Measurements from ENCODE around the gene TMEM204. TPM values are rescaled to one million over a fixed set of nuclear protein-coding genes. Genes with fewer than 3 reads are reported as not detected.

TMEM204 gene
- total and polyA plus RNA-seq, 10 of the 15 experiments (the other 5 are each of a cell fraction or from before 2014, with no cell fraction given) = 0.05 to 0.30 (median 0.18) TPM; not detected in 7

DNA sequence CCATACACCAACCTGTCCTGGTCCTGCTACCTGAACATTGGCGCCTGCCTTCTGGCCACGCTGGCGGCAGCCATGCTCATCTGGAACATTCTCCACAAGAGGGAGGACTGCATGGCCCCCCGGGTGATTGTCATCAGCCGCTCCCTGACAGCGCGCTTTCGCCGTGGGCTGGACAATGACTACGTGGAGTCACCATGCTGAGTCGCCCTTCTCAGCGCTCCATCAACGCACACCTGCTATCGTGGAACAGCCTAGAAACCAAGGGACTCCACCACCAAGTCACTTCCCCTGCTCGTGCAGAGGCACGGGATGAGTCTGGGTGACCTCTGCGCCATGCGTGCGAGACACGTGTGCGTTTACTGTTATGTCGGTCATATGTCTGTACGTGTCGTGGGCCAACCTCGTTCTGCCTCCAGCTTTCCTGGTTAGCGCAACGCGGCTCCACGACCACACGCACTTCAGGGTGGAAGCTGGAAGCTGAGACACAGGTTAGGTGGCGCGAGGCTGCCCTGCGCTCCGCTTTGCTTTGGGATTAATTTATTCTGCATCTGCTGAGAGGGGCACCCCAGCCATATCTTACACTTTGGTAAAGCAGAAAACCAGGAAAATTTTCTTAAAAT, 21.5 kb downstream of the TMEM204 start:
- intact Hi-C loops (cut with micrococcal nuclease; ENCODE audit: unreplicated experiment) = no loop called here
- 87% methylated on average over 34 of the region's 34 CpGs for WGBS (ENCODE audit: insufficient coverage, insufficient replicate concordance, low lambda C conversion rate, missing lambda C conversion rate)
- DNase-seq (ENCODE audit: low read depth, low spot score) = no peak
- TF ChIP-seq HCFC1 (IDR thresholded peaks at IDR 0.05; ENCODE audit: low read length) = no peak
- no peak for TF ChIP-seq ZZZ3 (IDR thresholded peaks at IDR 0.05; ENCODE audit: control insufficient read depth, insufficient read length, low read depth)
- no peak for TF ChIP-seq TARDBP (IDR thresholded peaks at IDR 0.05; ENCODE audit: borderline replicate concordance)
- TF ChIP-seq, protein P1, sequence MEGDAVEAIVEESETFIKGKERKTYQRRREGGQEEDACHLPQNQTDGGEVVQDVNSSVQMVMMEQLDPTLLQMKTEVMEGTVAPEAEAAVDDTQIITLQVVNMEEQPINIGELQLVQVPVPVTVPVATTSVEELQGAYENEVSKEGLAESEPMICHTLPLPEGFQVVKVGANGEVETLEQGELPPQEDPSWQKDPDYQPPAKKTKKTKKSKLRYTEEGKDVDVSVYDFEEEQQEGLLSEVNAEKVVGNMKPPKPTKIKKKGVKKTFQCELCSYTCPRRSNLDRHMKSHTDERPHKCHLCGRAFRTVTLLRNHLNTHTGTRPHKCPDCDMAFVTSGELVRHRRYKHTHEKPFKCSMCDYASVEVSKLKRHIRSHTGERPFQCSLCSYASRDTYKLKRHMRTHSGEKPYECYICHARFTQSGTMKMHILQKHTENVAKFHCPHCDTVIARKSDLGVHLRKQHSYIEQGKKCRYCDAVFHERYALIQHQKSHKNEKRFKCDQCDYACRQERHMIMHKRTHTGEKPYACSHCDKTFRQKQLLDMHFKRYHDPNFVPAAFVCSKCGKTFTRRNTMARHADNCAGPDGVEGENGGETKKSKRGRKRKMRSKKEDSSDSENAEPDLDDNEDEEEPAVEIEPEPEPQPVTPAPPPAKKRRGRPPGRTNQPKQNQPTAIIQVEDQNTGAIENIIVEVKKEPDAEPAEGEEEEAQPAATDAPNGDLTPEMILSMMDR (IDR thresholded peaks at IDR 0.05 in 2 of 3, conservative IDR thresholded peaks at IDR 0.05 in 1 of 3; ENCODE audit: control insufficient read depth in 2 of 3, extremely low read depth in 1 of 3, insufficient read depth in 1 of 3, low read depth in 3 of 3, low read length in 3 of 3) = no peak
- TF ChIP-seq GABPA (IDR thresholded peaks at IDR 0.05; ENCODE audit: low read depth) = no peak
- no peak for TF ChIP-seq SP1 (IDR thresholded peaks at IDR 0.05; ENCODE audit: low read depth, low read length)
- TF ChIP-seq RAD51 (IDR thresholded peaks at IDR 0.05) = no peak
- no peak for TF ChIP-seq SKIL (IDR thresholded peaks at IDR 0.05; ENCODE audit: low read depth, poor library complexity, severe bottlenecking)
- no peak for TF ChIP-seq POU2F2 (IDR thresholded peaks at IDR 0.05; ENCODE audit: borderline replicate concordance, low read depth, low read length)
- no peak for TF ChIP-seq ZBTB33 (IDR thresholded peaks at IDR 0.05)
- no peak for TF ChIP-seq ATF7 (IDR thresholded peaks at IDR 0.05; ENCODE audit: low read depth)
- TF ChIP-seq, protein P2, sequence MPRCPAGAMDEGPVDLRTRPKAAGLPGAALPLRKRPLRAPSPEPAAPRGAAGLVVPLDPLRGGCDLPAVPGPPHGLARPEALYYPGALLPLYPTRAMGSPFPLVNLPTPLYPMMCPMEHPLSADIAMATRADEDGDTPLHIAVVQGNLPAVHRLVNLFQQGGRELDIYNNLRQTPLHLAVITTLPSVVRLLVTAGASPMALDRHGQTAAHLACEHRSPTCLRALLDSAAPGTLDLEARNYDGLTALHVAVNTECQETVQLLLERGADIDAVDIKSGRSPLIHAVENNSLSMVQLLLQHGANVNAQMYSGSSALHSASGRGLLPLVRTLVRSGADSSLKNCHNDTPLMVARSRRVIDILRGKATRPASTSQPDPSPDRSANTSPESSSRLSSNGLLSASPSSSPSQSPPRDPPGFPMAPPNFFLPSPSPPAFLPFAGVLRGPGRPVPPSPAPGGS (IDR thresholded peaks at IDR 0.05; ENCODE audit: borderline replicate concordance, insufficient read depth, low read depth, low read length, poor library complexity, severe bottlenecking) = peak; percentile 63
- peak; percentile 17 for TF ChIP-seq PBX3 (IDR thresholded peaks at IDR 0.05; ENCODE audit: insufficient replicate concordance, low read depth, low read length)
- no peak for TF ChIP-seq TAF1 (IDR thresholded peaks at IDR 0.05; ENCODE audit: borderline replicate concordance, low read depth, low read length)
- TF ChIP-seq POLR2AphosphoS2 (IDR thresholded peaks at IDR 0.05; ENCODE audit: low read depth, low read length) = no peak

More for the DNA sequence above, 21.5 kb downstream of the TMEM204 start:
- POLR2A ChIA-PET = no interaction called here
- in situ Hi-C loops (cut with MboI) = no loop called here
- RAD21 ChIA-PET (ENCODE audit: unreplicated experiment) = no interaction called here
- Histone ChIP-seq H3K4me1 (ENCODE audit: control insufficient read depth, insufficient read depth, low read length) (no peaks in the 10 kb centered on the region), H3K9ac (ENCODE audit: control insufficient read depth, insufficient read depth, low read length) (no peak overlapping the region), H2AFZ (ENCODE audit: control insufficient read depth, low read depth, low read length) (no peak overlapping the region), H3K79me2 (ENCODE audit: control insufficient read depth, insufficient read depth, low read length) (no peaks in the 10 kb centered on the region), H3K9me3 (replicated peaks; ENCODE audit: control insufficient read depth, insufficient read depth, low read length) (no peaks in the 10 kb centered on the region), H3K4me2 (ENCODE audit: control insufficient read depth, insufficient read depth) (no peak overlapping the region), H4K20me1 (ENCODE audit: control insufficient read depth, insufficient read depth) (no peaks in the 10 kb centered on the region), H3K27ac (ENCODE audit: control insufficient read depth, insufficient read depth) (no peak overlapping the region), H3K27me3 (replicated peaks in 1 of 2; ENCODE audit: control insufficient read depth in 2 of 2, insufficient read depth in 2 of 2, low read length in 1 of 2) (no peaks in the 10 kb centered on the region), H3K4me3 (no peak overlapping the region), H3K36me3 (ENCODE audit: control insufficient read depth in 2 of 2, insufficient read depth in 2 of 2, low read length in 1 of 2) (no peaks in the 10 kb centered on the region)
- SMC1A ChIA-PET (ENCODE audit: uncharacterized antibody, unreplicated experiment) = no interaction called here
- FAIRE-seq (no peak), ATAC-seq (no peak)
- CTCF ChIA-PET = no interaction called here
- no TSS peak for BruUV-seq (replicated peaks)
